ENCODE measurements around the gene MED15. TPM values are rescaled to one million over a fixed set of nuclear protein-coding genes. Genes with fewer than 3 reads are reported as not detected.

MED15 gene
- total RNA-seq, 3 donors from 2014 or later (not counting 1 experiment from before 2014, with no cell fraction given) = 269 to 291 (median 270) TPM

DNA sequence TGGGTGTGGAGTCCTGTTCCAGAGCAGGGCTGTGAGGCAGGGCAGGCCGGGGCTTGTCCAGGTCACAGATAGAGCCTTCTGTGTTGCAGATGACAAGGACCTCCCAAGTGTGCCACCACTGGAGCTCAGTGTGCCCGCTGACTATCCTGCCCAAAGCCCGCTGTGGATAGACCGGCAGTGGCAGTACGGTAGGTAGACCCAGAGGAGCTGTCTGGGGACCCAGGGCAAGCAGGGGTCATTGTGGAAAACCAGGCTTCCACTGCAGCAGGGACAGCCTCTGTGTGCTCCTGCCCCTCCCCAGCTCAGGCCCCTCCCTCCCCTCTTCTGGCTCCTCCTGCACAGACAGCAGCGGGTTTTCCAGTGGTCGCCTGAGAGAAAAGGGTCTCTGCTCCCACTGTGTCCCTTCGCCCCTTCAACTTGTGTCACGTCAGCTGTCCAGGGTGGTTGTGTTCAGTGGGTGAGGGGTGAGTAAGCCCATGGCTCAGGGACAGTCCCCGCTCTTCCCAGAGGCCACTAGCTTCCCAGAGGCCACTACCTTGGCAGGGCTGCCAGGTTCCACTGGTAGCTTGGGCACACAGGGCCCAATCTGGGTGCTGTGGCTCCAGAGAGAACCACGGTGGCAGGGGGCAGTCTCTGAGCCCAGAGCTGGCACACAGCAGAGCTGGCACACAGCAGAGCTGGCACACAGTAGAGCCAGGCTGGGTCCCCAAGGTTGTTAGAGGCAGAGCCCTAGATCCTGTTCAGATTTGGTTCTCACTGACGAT is 78.4 kb downstream of the MED15 start:
- H3K4me1 ChIP-seq (ENCODE audit: control insufficient read depth, insufficient read depth, low read length) = peaks cover 18% of the 10 kb centered on the region
- H3K4me3 Mint-ChIP-seq = no peak overlapping the region
- DNase-seq = no peak
- 98% methylated on average over 12 of the region's 12 CpGs for WGBS (ENCODE audit: insufficient coverage)
- H3K27ac ChIP-seq (ENCODE audit: low read length) = no peak overlapping the region
- no peaks in the 10 kb centered on the region for H3K27me3 Mint-ChIP-seq (ENCODE audit: low read depth in 2 of 2)
- TF ChIP-seq, protein P1, sequence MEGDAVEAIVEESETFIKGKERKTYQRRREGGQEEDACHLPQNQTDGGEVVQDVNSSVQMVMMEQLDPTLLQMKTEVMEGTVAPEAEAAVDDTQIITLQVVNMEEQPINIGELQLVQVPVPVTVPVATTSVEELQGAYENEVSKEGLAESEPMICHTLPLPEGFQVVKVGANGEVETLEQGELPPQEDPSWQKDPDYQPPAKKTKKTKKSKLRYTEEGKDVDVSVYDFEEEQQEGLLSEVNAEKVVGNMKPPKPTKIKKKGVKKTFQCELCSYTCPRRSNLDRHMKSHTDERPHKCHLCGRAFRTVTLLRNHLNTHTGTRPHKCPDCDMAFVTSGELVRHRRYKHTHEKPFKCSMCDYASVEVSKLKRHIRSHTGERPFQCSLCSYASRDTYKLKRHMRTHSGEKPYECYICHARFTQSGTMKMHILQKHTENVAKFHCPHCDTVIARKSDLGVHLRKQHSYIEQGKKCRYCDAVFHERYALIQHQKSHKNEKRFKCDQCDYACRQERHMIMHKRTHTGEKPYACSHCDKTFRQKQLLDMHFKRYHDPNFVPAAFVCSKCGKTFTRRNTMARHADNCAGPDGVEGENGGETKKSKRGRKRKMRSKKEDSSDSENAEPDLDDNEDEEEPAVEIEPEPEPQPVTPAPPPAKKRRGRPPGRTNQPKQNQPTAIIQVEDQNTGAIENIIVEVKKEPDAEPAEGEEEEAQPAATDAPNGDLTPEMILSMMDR (IDR thresholded peaks at IDR 0.05) = no peak
- intact Hi-C loops (cut with micrococcal nuclease) = no loop called here
- H3K27me3 ChIP-seq (ENCODE audit: control insufficient read depth, insufficient read depth, low read length) = no peaks in the 10 kb centered on the region
- peaks cover 2 to 16% of the 10 kb centered on the region in 2 donors for H3K4me1 Mint-ChIP-seq
- no peaks in the 10 kb centered on the region for H3K36me3 Mint-ChIP-seq
- H3K9me3 Mint-ChIP-seq = no peaks in the 10 kb centered on the region
- H3K36me3 ChIP-seq (ENCODE audit: control insufficient read depth, insufficient read depth, low read length) = peaks cover 62% of the 10 kb centered on the region
- H3K27ac Mint-ChIP-seq = no peak overlapping the region
- no peak for ATAC-seq
- no peak overlapping the region for H3K4me3 ChIP-seq (ENCODE audit: low read length)
- no peaks in the 10 kb centered on the region for H3K9me3 ChIP-seq (ENCODE audit: control insufficient read depth, insufficient read depth, low read length)

DNA sequence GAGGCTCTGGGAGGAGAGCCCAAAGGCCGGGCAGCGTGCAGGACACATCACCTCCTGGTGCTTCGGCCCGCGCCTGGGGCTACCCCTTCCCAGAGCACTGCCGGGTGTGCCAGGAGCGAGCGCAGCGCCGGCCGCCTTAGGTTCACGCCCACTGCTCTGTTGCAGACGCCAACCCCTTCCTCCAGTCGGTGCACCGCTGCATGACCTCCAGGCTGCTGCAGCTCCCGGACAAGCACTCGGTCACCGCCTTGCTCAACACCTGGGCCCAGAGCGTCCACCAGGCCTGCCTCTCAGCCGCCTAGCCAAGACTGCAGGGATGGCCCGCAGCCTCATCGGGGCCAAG is 79.0 kb downstream of the MED15 start:
- Histone ChIP-seq H3K4me1 (ENCODE audit: control insufficient read depth, insufficient read depth, low read length) (peaks cover 13% of the 10 kb centered on the region), H3K4me3 (ENCODE audit: low read length) (no peak overlapping the region), H3K27ac (ENCODE audit: low read length) (no peak overlapping the region), H3K27me3 (ENCODE audit: control insufficient read depth, insufficient read depth, low read length) (no peaks in the 10 kb centered on the region), H3K9me3 (ENCODE audit: control insufficient read depth, insufficient read depth, low read length) (no peaks in the 10 kb centered on the region), H3K36me3 (ENCODE audit: control insufficient read depth, insufficient read depth, low read length) (peaks cover 61% of the 10 kb centered on the region)
- no peak for DNase-seq
- TF ChIP-seq, protein P1 (IDR thresholded peaks at IDR 0.05) = no peak
- 97% methylated on average over 22 of the region's 22 CpGs for WGBS (ENCODE audit: insufficient coverage)
- intact Hi-C loops (cut with micrococcal nuclease) = no loop called here
- no peak overlapping the region for H3K4me3 Mint-ChIP-seq
- H3K4me1 Mint-ChIP-seq = peaks cover 0 to 15% of the 10 kb centered on the region in 2 donors
- H3K9me3 Mint-ChIP-seq = no peaks in the 10 kb centered on the region
- no peaks in the 10 kb centered on the region for H3K36me3 Mint-ChIP-seq
- no peak for ATAC-seq
- no peak overlapping the region for H3K27ac Mint-ChIP-seq
- H3K27me3 Mint-ChIP-seq (ENCODE audit: low read depth in 2 of 2) = no peaks in the 10 kb centered on the region

DNA sequence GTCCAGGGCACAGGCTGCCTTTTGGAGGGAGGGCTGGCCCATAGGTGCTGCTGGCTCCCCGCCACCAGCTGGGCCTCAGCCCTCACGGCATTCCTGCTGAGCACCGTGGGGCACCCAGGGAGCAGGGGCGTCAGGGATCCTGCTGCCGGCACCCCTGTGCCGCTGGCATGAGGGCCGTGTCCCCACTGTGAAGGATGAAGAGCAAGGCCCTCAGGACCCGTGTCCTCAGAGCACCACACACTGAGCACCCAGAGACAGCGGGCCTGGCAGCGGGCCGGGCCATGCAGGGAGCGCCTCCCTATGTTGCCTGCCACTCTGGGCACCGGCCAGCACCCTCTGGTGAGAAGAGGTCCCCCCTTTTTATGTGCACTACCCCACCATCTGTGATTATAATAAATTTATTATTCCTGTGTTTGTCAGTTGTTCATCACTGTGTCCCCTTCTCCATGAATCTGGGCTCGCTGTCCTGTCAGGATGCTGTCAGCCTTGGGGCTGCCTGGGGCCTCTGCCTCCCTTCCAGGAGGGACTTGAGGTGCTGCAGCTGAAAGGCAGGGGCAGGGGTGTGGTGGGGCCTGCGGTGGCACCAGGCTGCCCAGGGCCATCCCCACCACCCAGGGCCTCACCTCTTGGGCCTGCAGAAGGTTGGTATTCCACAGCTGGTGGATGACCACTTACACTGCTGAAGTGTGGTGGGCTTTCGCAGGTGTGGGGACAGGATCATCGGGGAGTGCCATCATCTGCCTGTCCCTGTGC is 80.0 kb downstream of the MED15 start:
- Histone ChIP-seq H3K4me1 (ENCODE audit: control insufficient read depth, insufficient read depth, low read length) (peaks cover 3% of the 10 kb centered on the region), H3K36me3 (ENCODE audit: control insufficient read depth, insufficient read depth, low read length) (peaks cover 54% of the 10 kb centered on the region), H3K27me3 (ENCODE audit: control insufficient read depth, insufficient read depth, low read length) (no peaks in the 10 kb centered on the region), H3K9me3 (ENCODE audit: control insufficient read depth, insufficient read depth, low read length) (no peaks in the 10 kb centered on the region), H3K4me3 (ENCODE audit: low read length) (no peak overlapping the region), H3K27ac (ENCODE audit: low read length) (no peak overlapping the region)
- H3K4me1 Mint-ChIP-seq = peaks cover 0 to 9% of the 10 kb centered on the region in 2 donors
- H3K36me3 Mint-ChIP-seq = no peaks in the 10 kb centered on the region
- ATAC-seq = no peak
- TF ChIP-seq, protein P1 (IDR thresholded peaks at IDR 0.05) = no peak
- H3K9me3 Mint-ChIP-seq = no peaks in the 10 kb centered on the region
- no peaks in the 10 kb centered on the region for H3K27me3 Mint-ChIP-seq (ENCODE audit: low read depth in 2 of 2)
- no peak for DNase-seq
- 94% methylated on average over 16 of the region's 17 CpGs for WGBS (ENCODE audit: insufficient coverage)
- no peak overlapping the region for H3K4me3 Mint-ChIP-seq
- no peak overlapping the region for H3K27ac Mint-ChIP-seq
- intact Hi-C loops (cut with micrococcal nuclease) = no loop called here
